Neural cell (in vitro differentiated cells): ENCODE data around the gene CAPN8.

Source experiments
- CTCF ChIP-seq: fragments of 450-650 bp; IDR thresholded peaks from 2 replicates; pipeline ENCODE4 v1.5.1; 2014; ENCODE audit warnings: antibody characterized with exemption, mild to moderate bottlenecking, moderate library complexity; ENCODE audit not compliant: poor library complexity, severe bottlenecking
- EZH2 ChIP-seq: fragments of 200-600, 300-800 bp; shearing (Covaris generic), sonication (generic); IDR thresholded peaks from 2 replicates; pipeline ENCODE4 v1.6.1; 2014; ENCODE audit warnings: antibody characterized with exemption, low read length, borderline replicate concordance, mild to moderate bottlenecking; ENCODE audit not compliant: insufficient read depth, poor library complexity, severe bottlenecking
- POLR2AphosphoS5 ChIP-seq: IDR thresholded peaks from 2 replicates; pipeline ENCODE4 v1.6.1; 2012
- REST ChIP-seq: IDR thresholded peaks from 2 replicates; pipeline ENCODE4 v1.6.1; 2012; ENCODE audit warnings: borderline replicate concordance
- TAF1 ChIP-seq: IDR thresholded peaks from 2 replicates; pipeline ENCODE4 v1.6.1; 2012; ENCODE audit warnings: low read depth

- TF ChIP-seq EZH2 (no peak), CTCF (no peak), REST (no peak), TAF1 (no peak), POLR2AphosphoS5 (no peak)
Measured at GRCh38 chr1:223641523-223642039, 23.9 kb downstream of the CAPN8 start.
